Mesenchymal stem cell (in vitro differentiated cells and primary cell): ENCODE data around the gene SLPI.

Source experiments
- DNase-seq: peaks from one replicate; pipeline ENCODE4 v3.0.0-alpha.2; 2013
- H2AFZ ChIP-seq: one replicate; pipeline ENCODE4 v1.6.1; 2013; ENCODE audit warnings: low read depth, mild to moderate bottlenecking, control low read depth, inconsistent platforms, low read length, moderate library complexity
- H2AK5ac ChIP-seq: 2 replicates; pipeline ENCODE4 v1.6.1; 2013; ENCODE audit warnings: low read length, moderate library complexity, mild to moderate bottlenecking, inconsistent platforms; ENCODE audit not compliant: severe bottlenecking
- H2BK120ac ChIP-seq: one replicate; pipeline ENCODE4 v1.6.1; 2013; ENCODE audit warnings: low read depth, mild to moderate bottlenecking, inconsistent platforms, low read length, moderate library complexity
- H2BK12ac ChIP-seq, 2 experiments: one replicate each; pipeline ENCODE4 v1.6.1; 2013; ENCODE audit warnings: inconsistent platforms in 2 of 2, low read length in 2 of 2, mild to moderate bottlenecking in 2 of 2, moderate library complexity in 2 of 2, control low read depth in 1 of 2
- H2BK15ac ChIP-seq: one replicate; pipeline ENCODE4 v1.6.1; 2013; ENCODE audit warnings: mild to moderate bottlenecking, low read depth, inconsistent platforms; ENCODE audit not compliant: poor library complexity, severe bottlenecking
- H2BK5ac ChIP-seq: 2 replicates; pipeline ENCODE4 v1.6.1; 2013; ENCODE audit warnings: low read depth, mild to moderate bottlenecking, low read length, control low read depth, inconsistent platforms; ENCODE audit not compliant: poor library complexity, severe bottlenecking
- H3K14ac ChIP-seq, 2 experiments: one replicate each; pipeline ENCODE4 v1.6.1; 2013; ENCODE audit warnings: inconsistent platforms in 2 of 2, low read length in 2 of 2, control low read depth in 1 of 2, mild to moderate bottlenecking in 1 of 2, moderate library complexity in 1 of 2
- H3K18ac ChIP-seq, 2 experiments: one replicate each; pipeline ENCODE4 v1.6.1; 2013; ENCODE audit warnings: inconsistent platforms in 2 of 2, low read length in 2 of 2, control low read depth in 1 of 2, low read depth in 1 of 2, mild to moderate bottlenecking in 1 of 2
- H3K23ac ChIP-seq, 2 experiments: one replicate each; pipeline ENCODE4 v1.6.1; 2013; ENCODE audit warnings: inconsistent platforms in 2 of 2, low read length in 2 of 2, mild to moderate bottlenecking in 2 of 2, moderate library complexity in 2 of 2, control low read depth in 1 of 2
- H3K27ac ChIP-seq: 2 replicates; pipeline ENCODE4 v1.5.1; 2013; ENCODE audit warnings: mild to moderate bottlenecking, moderate library complexity, low read length, control low read depth, inconsistent platforms; ENCODE audit not compliant: poor library complexity, severe bottlenecking
- H3K27me3 ChIP-seq, 2 experiments: 2 replicates each; pipeline versions ENCODE4 v1.6.1 to v1.7.0; 2013; ENCODE audit warnings: low read length in 2 of 2, mild to moderate bottlenecking in 2 of 2, moderate library complexity in 2 of 2, control low read depth in 1 of 2, inconsistent platforms in 1 of 2; ENCODE audit not compliant: control insufficient read depth in 1 of 2, insufficient read depth in 1 of 2
- H3K36me3 ChIP-seq, 2 experiments: 2 replicates each; pipeline versions ENCODE4 v1.6.1 to v1.7.0; 2013; ENCODE audit warnings: low read length in 2 of 2, control low read depth in 1 of 2, inconsistent platforms in 1 of 2, low read depth in 1 of 2, mild to moderate bottlenecking in 1 of 2; ENCODE audit not compliant: insufficient read depth in 2 of 2, control insufficient read depth in 1 of 2
- H3K4ac ChIP-seq, 2 experiments: one replicate each; pipeline ENCODE4 v1.6.1; 2013; ENCODE audit warnings: inconsistent platforms in 2 of 2, low read length in 2 of 2, mild to moderate bottlenecking in 2 of 2, moderate library complexity in 2 of 2, control low read depth in 1 of 2, low read depth in 1 of 2
- H3K4me1 ChIP-seq: 2 replicates; pipeline ENCODE4 v1.6.1; 2013; ENCODE audit warnings: low read depth, low read length, control low read depth; ENCODE audit not compliant: control insufficient read depth, insufficient read depth
- H3K4me2 ChIP-seq: 2 replicates; pipeline ENCODE4 v1.6.1; 2013; ENCODE audit warnings: low read length, mild to moderate bottlenecking, inconsistent platforms; ENCODE audit not compliant: poor library complexity, severe bottlenecking
- H3K4me3 ChIP-seq, 2 experiments: 2 replicates each; pipeline versions ENCODE4 v1.5.1 to v1.7.0; 2013; ENCODE audit warnings: low read length in 2 of 2, mild to moderate bottlenecking in 2 of 2, control low read depth in 1 of 2, low read depth in 1 of 2; ENCODE audit not compliant: insufficient read depth in 1 of 2
- H3K79me1 ChIP-seq: replicated peaks from 2 replicates; pipeline ENCODE4 v1.6.1; 2013; ENCODE audit warnings: mild to moderate bottlenecking, control low read depth, low read length, inconsistent platforms; ENCODE audit not compliant: poor library complexity, severe bottlenecking
- H3K9ac ChIP-seq: 2 replicates; pipeline ENCODE4 v1.7.0; 2013; ENCODE audit warnings: mild to moderate bottlenecking, low read length, moderate library complexity
- H3K9me3 ChIP-seq: 2 replicates; pipeline ENCODE4 v1.7.0; 2013; ENCODE audit warnings: mild to moderate bottlenecking, low read length; ENCODE audit not compliant: control insufficient read depth
- H4K8ac ChIP-seq: one replicate; pipeline ENCODE4 v1.6.1; 2013; ENCODE audit warnings: inconsistent platforms, mild to moderate bottlenecking, low read length, moderate library complexity
- H4K91ac ChIP-seq: one replicate; pipeline ENCODE4 v1.6.1; 2013; ENCODE audit warnings: mild to moderate bottlenecking, low read length, inconsistent platforms
- WGBS: methylation state at CpG from one replicate; pipeline ENCODE4 v1.1.7; 2013; ENCODE audit warnings: mixed read lengths; 5-methylcytosine and 5-hydroxymethylcytosine counted together

SLPI gene

GRCh38 chr20:45253261-45253660 lies 1.1 kb downstream of the SLPI start:
- Histone ChIP-seq H3K4me2 (no peak overlapping the region), H2BK5ac (no peak overlapping the region), H4K8ac (no peak overlapping the region), H2BK120ac (no peak overlapping the region), H3K79me1 (no peaks in the 10 kb centered on the region), H3K27ac (no peak overlapping the region), H3K9ac (no peak overlapping the region), H3K9me3 (no peaks in the 10 kb centered on the region), H2BK15ac (no peak overlapping the region), H2AFZ (no peak overlapping the region), H3K36me3 (no peaks in the 10 kb centered on the region), H2BK12ac (no peak overlapping the region), H3K4ac (no peak overlapping the region), H3K4me3 (no peak overlapping the region), H3K14ac (no peak overlapping the region), H3K18ac (no peak overlapping the region), H2AK5ac (no peak overlapping the region), H3K23ac (no peak overlapping the region), H3K27me3 (peaks cover 12 to 39% of the 10 kb centered on the region in 2 experiments), H4K91ac (no peak overlapping the region), H3K4me1 (no peaks in the 10 kb centered on the region)
- no peak for DNase-seq
- WGBS: 81% methylated on average over 4 of the region's 4 CpGs

GRCh38 chr20:45251884-45252560 lies 2.3 kb downstream of the SLPI start:
- Histone ChIP-seq H3K18ac (no peak overlapping the region), H3K36me3 (no peaks in the 10 kb centered on the region), H2AFZ (no peak overlapping the region), H3K27me3 (peaks cover 12 to 40% of the 10 kb centered on the region in 2 experiments), H3K9ac (no peak overlapping the region), H2AK5ac (no peak overlapping the region), H4K91ac (no peak overlapping the region), H2BK120ac (no peak overlapping the region), H3K4me3 (no peak overlapping the region), H3K9me3 (no peaks in the 10 kb centered on the region), H3K4me2 (no peak overlapping the region), H3K4me1 (no peaks in the 10 kb centered on the region), H3K23ac (no peak overlapping the region), H3K79me1 (no peaks in the 10 kb centered on the region), H2BK5ac (no peak overlapping the region), H4K8ac (no peak overlapping the region), H2BK15ac (no peak overlapping the region), H2BK12ac (no peak overlapping the region), H3K4ac (no peak overlapping the region), H3K14ac (no peak overlapping the region), H3K27ac (no peak overlapping the region)
- no peak for DNase-seq
- 47% methylated on average over 5 of the region's 5 CpGs for WGBS

DNA sequence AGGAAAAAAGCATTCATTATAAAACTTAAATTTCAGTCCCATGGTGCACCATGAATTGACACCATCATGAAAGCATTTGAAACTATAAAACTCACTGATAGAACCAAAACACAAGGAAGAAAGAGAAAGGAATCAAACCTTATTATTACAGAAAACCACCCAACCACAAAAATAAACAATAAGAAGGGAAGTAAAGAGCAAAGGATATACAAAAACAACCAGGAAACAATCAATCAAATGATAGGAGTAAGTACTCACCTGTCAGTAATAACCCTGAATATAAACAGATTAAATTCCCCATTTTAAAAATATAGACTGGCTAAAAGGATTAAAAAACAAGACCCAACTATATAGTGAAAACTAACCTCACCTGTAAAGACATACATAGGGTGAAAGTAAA lies 5.8 kb downstream of the SLPI start:
- Histone ChIP-seq H2BK120ac (no peak overlapping the region), H4K91ac (no peak overlapping the region), H3K4me1 (no peaks in the 10 kb centered on the region), H2BK12ac (no peak overlapping the region), H3K14ac (no peak overlapping the region), H2BK5ac (no peak overlapping the region), H3K18ac (no peak overlapping the region), H2BK15ac (no peak overlapping the region), H3K27ac (no peak overlapping the region), H2AK5ac (no peak overlapping the region), H3K9me3 (no peaks in the 10 kb centered on the region), H2AFZ (no peak overlapping the region), H3K9ac (no peak overlapping the region), H3K23ac (no peak overlapping the region), H3K79me1 (no peaks in the 10 kb centered on the region), H4K8ac (no peak overlapping the region), H3K36me3 (no peaks in the 10 kb centered on the region), H3K27me3 (peaks cover 18 to 60% of the 10 kb centered on the region in 2 experiments), H3K4ac (no peak overlapping the region), H3K4me2 (no peak overlapping the region), H3K4me3 (no peak overlapping the region)
- DNase-seq: no peak

DNA sequence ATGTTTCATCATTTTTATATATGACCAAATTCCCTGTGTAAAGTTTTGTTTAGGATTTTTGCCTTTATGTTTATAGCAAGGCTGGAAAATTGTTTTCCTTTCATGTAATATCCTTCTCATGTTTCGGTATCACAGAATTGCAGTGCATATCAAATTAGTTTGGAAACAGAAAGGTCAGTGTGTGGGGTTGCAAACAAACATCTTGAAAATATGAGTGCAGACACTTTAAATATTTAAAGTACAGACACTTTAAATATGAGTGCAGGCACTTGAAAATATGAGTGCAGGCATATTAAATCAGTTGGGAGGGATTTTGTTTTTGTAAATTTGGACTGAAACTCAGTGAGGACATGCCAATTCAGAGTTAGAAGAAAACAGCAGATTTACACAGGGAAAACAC lies 6.5 kb downstream of the SLPI start:
- H2BK12ac ChIP-seq: no peak overlapping the region
- no peaks in the 10 kb centered on the region for H3K36me3 ChIP-seq
- no peak overlapping the region for H2AK5ac ChIP-seq
- no peak overlapping the region for H3K27ac ChIP-seq
- H3K18ac ChIP-seq: no peak overlapping the region
- no peak overlapping the region for H3K4me3 ChIP-seq
- peaks cover 18 to 56% of the 10 kb centered on the region in 2 experiments for H3K27me3 ChIP-seq
- DNase-seq: no peak
- no peak overlapping the region for H3K4ac ChIP-seq
- no peak overlapping the region for H3K9ac ChIP-seq
- no peak overlapping the region for H4K91ac ChIP-seq
- H3K4me2 ChIP-seq: no peak overlapping the region
- no peaks in the 10 kb centered on the region for H3K9me3 ChIP-seq
- no peak overlapping the region for H2BK120ac ChIP-seq
- no peak overlapping the region for H2BK15ac ChIP-seq
- no peaks in the 10 kb centered on the region for H3K4me1 ChIP-seq
- WGBS: 86% methylated on average over 1 of the region's 1 CpG
- no peak overlapping the region for H2BK5ac ChIP-seq
- H3K14ac ChIP-seq: no peak overlapping the region
- no peaks in the 10 kb centered on the region for H3K79me1 ChIP-seq
- H2AFZ ChIP-seq: no peak overlapping the region
- no peak overlapping the region for H4K8ac ChIP-seq
- no peak overlapping the region for H3K23ac ChIP-seq
